K562 (cell line): ENCODE results near the gene CEP350. TPM values are rescaled to one million over a fixed set of nuclear protein-coding genes. Genes with fewer than 3 reads are reported as not detected.

Experiments
- ATAC-seq: fragments of 200-7000 bp; cut with Tn5 transposase; 3 replicates; pipeline ENCODE4 v1.9.1; 2020; ENCODE audit warnings: moderate library complexity
- Bru-seq: library from RNA; stranded (reverse); fragments of 400-500 nt; gene quantifications from one replicate; lab custom pipeline; 2021; lab: Mats Ljungman, UMichigan
- BruChase-seq, 2 experiments: library from RNA; stranded (reverse); fragments of 400-500 nt; gene quantifications; one replicate each; lab custom pipeline; 2021; lab: Mats Ljungman, UMichigan
- BruUV-seq: library from RNA; stranded (reverse); fragments of 400-500 nt; replicated peaks from 2 replicates; lab custom pipeline; 2021; lab: Mats Ljungman, UMichigan
- CTCF ChIA-PET: fragments of 300-600 bp; formaldehyde crosslinking; extraction: SDS; loops from one replicate; lab custom pipeline; 2021; ENCODE audit warnings: low intra/inter-chr PET ratio; lab: Yijun Ruan, JAX
- POLR2A ChIA-PET: fragments of 300-600, 350-650 bp; sonication (Branson Sonifier 250); formaldehyde crosslinking; extraction: SDS; loops from one replicate; lab custom pipeline; 2021; ENCODE audit warnings: antibody characterized with exemption, inconsistent platforms; lab: Yijun Ruan, JAX
- DNase-seq, 4 experiments: peaks; one replicate each; pipeline versions ENCODE4 v3.0.0 to v3.0.0-alpha.2; 2011 to 2018; ENCODE audit warnings: low spot score in 3 of 4, mixed read lengths in 3 of 4; ENCODE audit errors: extremely low read depth in 1 of 4
- FAIRE-seq: peaks from 2 replicates; lab custom pipeline; 2011; peaks lifted over from hg19 to GRCh38; lab: Jason Lieb, UNC
- H2AFZ ChIP-seq: 2 replicates; pipeline ENCODE4 v1.6.0; 2011; ENCODE audit warnings: low read depth, low read length, control low read depth, inconsistent platforms
- H3K27ac ChIP-seq: fragments of 200-600 bp; 3 replicates; pipeline ENCODE4 v1.8.0; 2011; ENCODE audit warnings: low read depth, mild to moderate bottlenecking, control low read depth, inconsistent platforms, low read length, moderate library complexity, mixed read lengths; ENCODE audit errors: extremely low read depth
- H3K27me3 ChIP-seq, 2 experiments: fragments of 300-600 bp in 1 of 2; 2 replicates in 1 of 2; 3 replicates in 1 of 2; pipeline versions ENCODE4 v1.6.0 to v1.8.0; 2011; ENCODE audit warnings: inconsistent platforms in 2 of 2, low read length in 2 of 2, mild to moderate bottlenecking in 1 of 2, mixed read lengths in 1 of 2, moderate library complexity in 1 of 2; ENCODE audit not compliant: control insufficient read depth in 2 of 2, insufficient read depth in 2 of 2
- H3K36me3 ChIP-seq: fragments of 300-600 bp; 3 replicates; pipeline ENCODE4 v1.8.0; 2011; ENCODE audit warnings: mild to moderate bottlenecking, low read length, inconsistent platforms; ENCODE audit not compliant: control insufficient read depth, insufficient read depth
- H3K4me1 ChIP-seq, 2 experiments: fragments of 200-600 bp in 1 of 2; replicated peaks in 1 of 2; 2 replicates in 1 of 2; 3 replicates in 1 of 2; pipeline versions ENCODE4 v1.5.1 to v1.8.0; 2011; ENCODE audit warnings: inconsistent platforms in 2 of 2, low read length in 2 of 2, mild to moderate bottlenecking in 1 of 2, mixed read lengths in 1 of 2, moderate library complexity in 1 of 2; ENCODE audit not compliant: control insufficient read depth in 2 of 2, insufficient read depth in 2 of 2
- H3K4me2 ChIP-seq: 2 replicates; pipeline ENCODE4 v1.6.1; 2011; ENCODE audit warnings: low read length, control low read depth, inconsistent platforms, mixed read lengths; ENCODE audit not compliant: insufficient read depth
- H3K4me3 ChIP-seq: fragments of 200-600 bp; sonication (generic), shearing (Covaris generic); 2 replicates; pipeline ENCODE4 v1.5.1; 2016; ENCODE audit warnings: control low read depth, inconsistent platforms
- H3K79me2 ChIP-seq: fragments of 200-600 bp; 3 replicates; pipeline ENCODE4 v1.8.0; 2011; ENCODE audit warnings: low read length, inconsistent platforms; ENCODE audit not compliant: control insufficient read depth, insufficient read depth
- H3K9ac ChIP-seq, 2 experiments: 2 replicates each; pipeline versions ENCODE4 v1.6.0 to v1.6.1; 2011; ENCODE audit warnings: low read depth in 2 of 2, low read length in 2 of 2, control low read depth in 1 of 2, inconsistent platforms in 1 of 2, mild to moderate bottlenecking in 1 of 2, mixed read lengths in 1 of 2; ENCODE audit not compliant: insufficient read depth in 1 of 2
- H3K9me1 ChIP-seq: one replicate; pipeline ENCODE4 v1.6.0; 2011; ENCODE audit warnings: inconsistent platforms, mild to moderate bottlenecking, low read length, moderate library complexity; ENCODE audit not compliant: control insufficient read depth, insufficient read depth
- H3K9me3 ChIP-seq: replicated peaks from 2 replicates; pipeline ENCODE4 v1.5.1; 2011; ENCODE audit warnings: low read depth, low read length, inconsistent platforms; ENCODE audit not compliant: control insufficient read depth, insufficient read depth
- H4K20me1 ChIP-seq: replicated peaks from 2 replicates; pipeline ENCODE4 v1.6.1; 2011; ENCODE audit warnings: low read length, inconsistent platforms, mixed read lengths; ENCODE audit not compliant: control insufficient read depth, insufficient read depth
- CC2D1A ChIP-seq: fragments of 450-650 bp; IDR thresholded peaks from 2 replicates; pipeline ENCODE4 v1.6.1; 2017; ENCODE audit warnings: mild to moderate bottlenecking
- GTF2B ChIP-seq: IDR thresholded peaks from 2 replicates; pipeline ENCODE4 v1.6.1; 2011; ENCODE audit not compliant: insufficient read length; ENCODE audit errors: extremely low read depth
- HMG20B ChIP-seq: fragments of 250-450 bp; sonication (Bioruptor Pico); IDR thresholded peaks from 2 replicates; pipeline ENCODE4 v1.5.0; 2021; ENCODE audit warnings: mild to moderate bottlenecking
- MED1 ChIP-seq: sonication (generic); formaldehyde crosslinking; IDR thresholded peaks from 2 replicates; pipeline ENCODE4 v1.8.1; 2023; ENCODE audit warnings: missing genetic modification reagents, borderline replicate concordance
- PTBP1 ChIP-seq: fragments of 200-400 bp; formaldehyde crosslinking; IDR thresholded peaks from 2 replicates; pipeline ENCODE4 v1.6.1; 2017; ENCODE audit warnings: low read depth, low read length
- RBM22 ChIP-seq: fragments of 200-400 bp; formaldehyde crosslinking; IDR thresholded peaks from 2 replicates; pipeline ENCODE4 v1.6.1; 2018; ENCODE audit warnings: low read length, low read depth; ENCODE audit not compliant: poor library complexity, severe bottlenecking
- TBP ChIP-seq: optimal IDR thresholded peaks from 2 replicates; pipeline ENCODE3; 2011; ENCODE audit warnings: low read depth, low read length, improper control_type of control experiment
- TOE1 ChIP-seq, 2 experiments: fragments of 450-650 bp in 1 of 2; sonication (generic) in 1 of 2; formaldehyde crosslinking in 1 of 2; IDR thresholded peaks; 2 replicates each; pipeline versions ENCODE4 v1.7.1 to v1.8.0; 2016 to 2022; ENCODE audit warnings: borderline replicate concordance in 2 of 2, mild to moderate bottlenecking in 2 of 2, antibody characterized with exemption in 1 of 2, inconsistent platforms in 1 of 2, low read depth in 1 of 2, missing genetic modification reagents in 1 of 2, moderate library complexity in 1 of 2
- ZNF23 ChIP-seq: fragments of 250-450 bp; sonication (Bioruptor Pico); IDR thresholded peaks from 2 replicates; pipeline ENCODE4 v1.4.0; 2020; ENCODE audit warnings: mild to moderate bottlenecking
- ZNF274 ChIP-seq: IDR thresholded peaks from 2 replicates; pipeline ENCODE4 v1.6.1; 2011; ENCODE audit warnings: low read depth, mild to moderate bottlenecking, low read length, moderate library complexity, borderline replicate concordance
- ZNF668 ChIP-seq: fragments of 250-450 bp; sonication (Bioruptor Pico); IDR thresholded peaks from 2 replicates; pipeline ENCODE4 v1.8.0; 2022; ENCODE audit warnings: mild to moderate bottlenecking, inconsistent platforms
- WGBS: fragments of 100-300 bp; shearing (Covaris generic); methylation state at CpG from one replicate; pipeline ENCODE4 v1.1.6; 2016; ENCODE audit warnings: low coverage, mixed read lengths; ENCODE audit not compliant: insufficient coverage; ENCODE audit errors: missing lambda C conversion rate; 5-methylcytosine and 5-hydroxymethylcytosine counted together
- in situ Hi-C: fragments of 300-500 bp; cut with MboI; formaldehyde crosslinking; loops from 4 replicates; pipeline ENCODE4 v1.15.0; 2018; ENCODE audit warnings: inconsistent platforms, mixed read lengths
- intact Hi-C: fragments of 100-400 bp; cut with micrococcal nuclease; formaldehyde crosslinking; loops from 2 replicates; pipeline ENCODE4 v1.14.2; 2022
- long read RNA-seq, 3 experiments: library from polyadenylated mRNA in 2 of 3; library from RNA in 1 of 3; unstranded in 2 of 3; stranded (forward) in 1 of 3; transcript quantifications; one replicate each; pipeline ENCODE4 v2.0.0, GENCODE V29; 2019 to 2022
- polyA minus RNA-seq, 3 experiments: library from RNA; depleted of rRNA, polyadenylated mRNA; stranded (reverse); fragments of >200 nt; gene quantifications; 2 replicates each; pipeline ENCODE4 v1.2.3, GENCODE V29; 2011
- polyA plus RNA-seq, 8 experiments: library from polyadenylated mRNA; depleted of rRNA in 4 of 8; stranded (reverse) in 5 of 8; unstranded in 3 of 8; fragments of >200 nt; fragmentation: Nextera tagmentation in 2 of 8; fragmentation: Illumina TruSeq in 1 of 8; extraction: Ambion mirVana in 2 of 8; extraction: Trizol in 1 of 8; gene quantifications; 2 replicates each; pipeline versions ENCODE4 v1.2.1 to v1.2.3, GENCODE V29; 2011 to 2014; ENCODE audit warnings: inconsistent platforms in 1 of 8, missing spikeins in 1 of 8
- total RNA-seq, 7 experiments: library from RNA; depleted of rRNA in 6 of 7; stranded (reverse); fragments of >200 nt in 6 of 7; fragmentation: Illumina TruSeq in 2 of 7; extraction: Trizol in 2 of 7; gene quantifications; 2 replicates each; pipeline versions ENCODE4 v1.2.1 to v1.2.3, GENCODE V29; 2011 to 2021; ENCODE audit warnings: low replicate concordance in 1 of 7
- TF ChIP-seq, protein P1 (sequence below): fragments of 450-650 bp; IDR thresholded peaks from 2 replicates; pipeline ENCODE4 v1.6.1; 2016; ENCODE audit warnings: mild to moderate bottlenecking

The CEP350 gene
- total RNA-seq (2011; cell fraction: chromatin; rRNA removed; ENCODE audit: low replicate concordance) = 27.4 and 114 TPM in 2 replicates
- 19.5 and 31.2 TPM in 2 replicates for total RNA-seq (2011; cell fraction: nucleolus; rRNA removed)
- 38.1 and 40.1 TPM in 2 replicates for total RNA-seq (2011; cell fraction: nucleoplasm; rRNA removed)
- total RNA-seq (2014; rRNA removed) (30.4 and 34.2 TPM in 2 replicates), total RNA-seq (2014; rRNA removed; fragmentation: Illumina TruSeq; extraction: Trizol) (56.0 and 66.8 TPM in 2 replicates), total RNA-seq (2015; rRNA removed; fragmentation: Illumina TruSeq; extraction: Trizol) (57.7 and 64.3 TPM in 2 replicates), total RNA-seq (2021) (39.5 and 42.2 TPM in 2 replicates), polyA plus RNA-seq (2011; rRNA removed) (17.7 and 23.3 TPM in 2 replicates), polyA plus RNA-seq (2014; fragmentation: Illumina TruSeq; extraction: Trizol) (23.0 and 28.0 TPM in 2 replicates), polyA plus RNA-seq (2014; fragmentation: Nextera tagmentation; extraction: Ambion mirVana) (1 to 10 TPM; 8.3 to 8.7 TPM), polyA plus RNA-seq (2014; rRNA removed) (17.1 and 20.4 TPM in 2 replicates), polyA minus RNA-seq (2011; rRNA and poly(A)+ RNA removed) (94.1 and 107 TPM in 2 replicates), Bru-seq, nascent RNA (percentile 84 among the genes with signal in this experiment), BruChase-seq, experiment 1, labeled RNA remaining after a 2-hour chase (percentile 90 among the genes with signal in this experiment), BruChase-seq, experiment 2, labeled RNA remaining after a 6-hour chase (percentile 90 among the genes with signal in this experiment)
- 4.5 and 8.3 TPM in 2 replicates for polyA plus RNA-seq (2011; cell fraction: cytosol; rRNA removed)
- 13.5 and 20.3 TPM in 2 replicates for polyA plus RNA-seq (2011; cell fraction: nucleus; rRNA removed)
- 17.6 and 18.7 TPM in 2 replicates for polyA plus RNA-seq (2012)
- polyA minus RNA-seq (2011; cell fraction: cytosol; rRNA and poly(A)+ RNA removed) = 29.8 and 44.2 TPM in 2 replicates
- 34.6 and 77.2 TPM in 2 replicates for polyA minus RNA-seq (2011; cell fraction: nucleus; rRNA and poly(A)+ RNA removed)
- long read RNA-seq, experiment 1, partial matches to known transcripts = 16 of 49 reads
- long read RNA-seq, experiment 1, other reads (novel, unspliced or antisense) = 33 of 49 reads
- long read RNA-seq, experiment 2, partial matches to known transcripts = 3 of 21 reads
- long read RNA-seq, experiment 2, other reads (novel, unspliced or antisense) = 18 of 21 reads
- long read RNA-seq, experiment 3, partial matches to known transcripts = 4 of 9 reads
- long read RNA-seq, experiment 3, other reads (novel, unspliced or antisense) = 5 of 9 reads

DNA sequence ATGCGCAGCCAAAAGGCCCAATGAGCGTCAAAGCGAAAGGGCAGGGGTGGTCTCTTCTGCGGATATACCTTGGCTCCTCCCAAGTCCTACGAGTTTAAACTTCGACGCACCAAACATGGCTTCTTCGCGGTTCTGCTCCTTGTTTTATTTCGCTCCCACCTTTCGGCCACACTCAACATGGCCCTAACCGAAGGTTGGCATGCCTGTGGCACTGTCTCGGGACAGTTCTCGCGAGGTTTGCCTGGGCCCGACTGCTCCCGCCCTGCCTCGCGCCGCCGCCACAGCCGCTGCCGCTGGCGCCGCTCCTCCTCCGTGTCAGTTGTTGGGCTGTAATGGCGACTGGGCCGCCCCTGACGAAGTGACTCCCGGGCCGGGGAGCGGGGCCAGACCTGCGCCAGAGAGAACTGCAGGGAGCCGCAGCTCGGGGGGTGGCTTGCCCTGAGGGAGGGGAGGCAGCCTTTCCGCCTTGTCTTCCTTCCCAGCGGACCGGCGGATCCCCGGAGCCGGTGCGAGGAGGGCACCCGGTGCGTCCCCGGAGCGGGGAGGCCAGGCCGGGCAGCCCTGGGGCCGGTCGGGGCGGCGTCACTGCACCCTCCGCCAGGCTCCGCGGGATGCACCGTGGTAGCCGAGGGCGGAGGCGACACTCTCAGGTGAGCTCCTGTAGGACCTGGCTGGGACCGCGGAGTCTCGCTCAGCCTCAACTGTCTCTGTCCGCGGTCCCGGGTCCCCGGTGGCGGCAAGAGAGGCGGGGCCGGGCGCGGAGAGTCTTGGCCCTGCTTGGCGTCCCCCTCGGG is at the start of gene CEP350:
TSS of gene CEP350 (plus strand) at position 318 of the 794 bp plus-strand sequence. CDS start 31,372 bp downstream, outside the sequence.
- in situ Hi-C loops = no loop called here
- peak within 1 kb of the TSS; percentile 93 to 98 for H3K9ac ChIP-seq
- TF ChIP-seq RBM22 = peak; percentile 90
- TF ChIP-seq ZNF274 = no peak
- peak; percentile 79 for TF ChIP-seq GTF2B
- TF ChIP-seq, protein P1, sequence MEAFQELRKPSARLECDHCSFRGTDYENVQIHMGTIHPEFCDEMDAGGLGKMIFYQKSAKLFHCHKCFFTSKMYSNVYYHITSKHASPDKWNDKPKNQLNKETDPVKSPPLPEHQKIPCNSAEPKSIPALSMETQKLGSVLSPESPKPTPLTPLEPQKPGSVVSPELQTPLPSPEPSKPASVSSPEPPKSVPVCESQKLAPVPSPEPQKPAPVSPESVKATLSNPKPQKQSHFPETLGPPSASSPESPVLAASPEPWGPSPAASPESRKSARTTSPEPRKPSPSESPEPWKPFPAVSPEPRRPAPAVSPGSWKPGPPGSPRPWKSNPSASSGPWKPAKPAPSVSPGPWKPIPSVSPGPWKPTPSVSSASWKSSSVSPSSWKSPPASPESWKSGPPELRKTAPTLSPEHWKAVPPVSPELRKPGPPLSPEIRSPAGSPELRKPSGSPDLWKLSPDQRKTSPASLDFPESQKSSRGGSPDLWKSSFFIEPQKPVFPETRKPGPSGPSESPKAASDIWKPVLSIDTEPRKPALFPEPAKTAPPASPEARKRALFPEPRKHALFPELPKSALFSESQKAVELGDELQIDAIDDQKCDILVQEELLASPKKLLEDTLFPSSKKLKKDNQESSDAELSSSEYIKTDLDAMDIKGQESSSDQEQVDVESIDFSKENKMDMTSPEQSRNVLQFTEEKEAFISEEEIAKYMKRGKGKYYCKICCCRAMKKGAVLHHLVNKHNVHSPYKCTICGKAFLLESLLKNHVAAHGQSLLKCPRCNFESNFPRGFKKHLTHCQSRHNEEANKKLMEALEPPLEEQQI = no peak
- 0 out of 2 replicates have a peak, but pooled peaks have one; percentile 20 for TF ChIP-seq TOE1 (IDR thresholded peaks at IDR 0.05; ENCODE audit: borderline replicate concordance)
- no peak for TF ChIP-seq TOE1 (CRISPR knock-in tag; IDR thresholded peaks at IDR 0.05; ENCODE audit: borderline replicate concordance, low read depth)
- no peak for TF ChIP-seq ZNF23 (CRISPR knock-in tag)
- TF ChIP-seq TBP = peak; percentile 92
- TF ChIP-seq HMG20B (CRISPR knock-in tag) = no peak
- TF ChIP-seq CC2D1A = no peak
- TF ChIP-seq ZNF668 = no peak
- no peak for TF ChIP-seq PTBP1
- TF ChIP-seq MED1 (CRISPR knock-in tag) = no peak

More for the DNA sequence above, at the start of gene CEP350:
- H2AFZ ChIP-seq = peak within 1 kb of the TSS; percentile 99
- POLR2A ChIA-PET = interaction anchor here (0.6 to 2.2 kb wide), 10 partner anchors 9 to 103 kb away, joined by 3 to 10 read pairs (median 3); partner anchors contain the start of gene TOR1AIP1
- CTCF ChIA-PET = interaction anchor here (1.0 kb wide), 1 partner anchor 76 kb away, joined by 3 read pairs; no protein-coding TSS in a partner anchor
- peak within 1 kb of the TSS; percentile 86 for H3K27ac ChIP-seq
- under 1% methylated on average over 69 of the region's 72 CpGs for WGBS
- no peaks in the 10 kb centered on the region for H3K27me3 ChIP-seq
- H3K79me2 ChIP-seq = peaks cover 62% of the 10 kb centered on the region
- H3K4me2 ChIP-seq = peak within 1 kb of the TSS; percentile 97
- no TSS peak for BruUV-seq
- H4K20me1 ChIP-seq = peaks cover 15% of the 10 kb centered on the region; the same call in 1 of the 2 replicates
- peaks cover 4% of the 10 kb centered on the region in 2 experiments; a peak in 3 of 5 replicates for H3K4me1 ChIP-seq
- FAIRE-seq (peak; percentile 98), ATAC-seq (peak; percentile 96), DNase-seq (peak; percentile 89 to 100 (median 94))
- intact Hi-C loops = loop anchor here (2.0 to 5.0 kb wide), 3 partner anchors 72 to 223 kb away; partner anchors contain the start of gene TOR1AIP1
- H3K9me3 ChIP-seq = no peaks in the 10 kb centered on the region
- H3K9me1 ChIP-seq = no peaks in the 10 kb centered on the region
- no peaks in the 10 kb centered on the region; the same call in 2 of the 3 replicates for H3K36me3 ChIP-seq
- peak within 1 kb of the TSS; percentile 84 for H3K4me3 ChIP-seq
